ENCODE results near the gene MRPS14. TPM values are rescaled to one million over a fixed set of nuclear protein-coding genes. Genes with fewer than 3 reads are reported as not detected.
"Not testable (repeated sequence)": the region's sequence is repeated elsewhere in the genome, so short reads cannot be mapped to it uniquely, and the experiment has no call there.

MRPS14 gene
- polyA plus RNA-seq, 1 donor from 2014 or later, result 43.4 TPM

- Mint-ChIP-seq H3K36me3 (peaks cover 2% of the 10 kb centered on the region), H3K9me3 (no peaks in the 10 kb centered on the region), H3K4me3 (no peak overlapping the region), H3K27ac (no peak overlapping the region), H3K27me3 (peaks cover 8% of the 10 kb centered on the region), H3K4me1 (no peaks in the 10 kb centered on the region)
These were observed 17.2 kb upstream of the MRPS14 start for GRCh38 chr1:175040324-175040879.

GRCh38 chr1:175037416-175037815 lies 14.2 kb upstream of the MRPS14 start:
- Mint-ChIP-seq H3K4me1 (no peaks in the 10 kb centered on the region), H3K4me3 (no peak overlapping the region), H3K27ac (no peak overlapping the region), H3K27me3 (peaks cover 4% of the 10 kb centered on the region), H3K9me3 (no peaks in the 10 kb centered on the region), H3K36me3 (peaks cover 4% of the 10 kb centered on the region)

GRCh38 chr1:175036476-175036875 lies 13.3 kb upstream of the MRPS14 start:
- H3K9me3 Mint-ChIP-seq, result no peaks in the 10 kb centered on the region
- H3K4me1 Mint-ChIP-seq, result no peaks in the 10 kb centered on the region
- H3K27ac Mint-ChIP-seq, result no peak overlapping the region
- H3K36me3 Mint-ChIP-seq, result peaks cover 4% of the 10 kb centered on the region
- H3K4me3 Mint-ChIP-seq, result peak overlapping the region in 1 of 4 donors; percentile 42
- H3K27me3 Mint-ChIP-seq, result peaks cover 4% of the 10 kb centered on the region

GRCh38 chr1:175035865-175036264 lies 12.6 kb upstream of the MRPS14 start:
- H3K27ac Mint-ChIP-seq, result no peak overlapping the region
- H3K36me3 Mint-ChIP-seq, result peaks cover 4% of the 10 kb centered on the region
- H3K9me3 Mint-ChIP-seq, result no peaks in the 10 kb centered on the region
- H3K4me1 Mint-ChIP-seq, result no peaks in the 10 kb centered on the region
- peaks cover 4% of the 10 kb centered on the region for H3K27me3 Mint-ChIP-seq
- H3K4me3 Mint-ChIP-seq, result peak overlapping the region in 1 of 4 donors; percentile 42

GRCh38 chr1:175034775-175035174 lies 11.6 kb upstream of the MRPS14 start:
- Mint-ChIP-seq H3K36me3 (peaks cover 4% of the 10 kb centered on the region), H3K4me3 (no peak overlapping the region), H3K27ac (no peak overlapping the region), H3K27me3 (peaks cover 4% of the 10 kb centered on the region), H3K9me3 (no peaks in the 10 kb centered on the region), H3K4me1 (no peaks in the 10 kb centered on the region)

- Mint-ChIP-seq H3K4me3 (no peak overlapping the region), H3K27me3 (peaks cover 4% of the 10 kb centered on the region), H3K27ac (no peak overlapping the region), H3K4me1 (peaks cover 0 to 2% (median 2%) of the 10 kb centered on the region in 3 donors), H3K9me3 (no peaks in the 10 kb centered on the region), H3K36me3 (peaks cover 4% of the 10 kb centered on the region)
These were observed 10.7 kb upstream of the MRPS14 start for GRCh38 chr1:175033953-175034352.

- peaks cover 12 to 20% (median 20%) of the 10 kb centered on the region in 3 donors for H3K4me1 Mint-ChIP-seq
- peaks cover 3% of the 10 kb centered on the region for H3K36me3 Mint-ChIP-seq
- peaks cover 0 to 4% (median 3%) of the 10 kb centered on the region in 3 donors for H3K9me3 Mint-ChIP-seq
- H3K27me3 Mint-ChIP-seq, result no peaks in the 10 kb centered on the region
- H3K27ac Mint-ChIP-seq, result peak overlapping the region in 2 of 3 donors; percentile 88 to 98
- H3K4me3 Mint-ChIP-seq, result peak overlapping the region in 2 of 4 donors; percentile 57 to 93
These were observed 1.5 kb upstream of the MRPS14 start for GRCh38 chr1:175024773-175025172.

- not testable (repeated sequence) for H3K27me3 Mint-ChIP-seq, H3K9me3 Mint-ChIP-seq, H3K36me3 Mint-ChIP-seq
- peaks cover 14 to 18% (median 18%) of the 10 kb centered on the region in 3 donors for H3K4me1 Mint-ChIP-seq
- H3K4me3 Mint-ChIP-seq, result peak overlapping the region; percentile 93 to 95 (median 94)
- H3K27ac Mint-ChIP-seq, result peak overlapping the region; percentile 88 to 98 (median 98)
These were observed 657 bp upstream of the MRPS14 start for GRCh38 chr1:175023922-175024242.

GRCh38 chr1:175019524-175019923 lies 3.7 kb downstream of the MRPS14 start:
- Mint-ChIP-seq H3K36me3 (peaks cover 8% of the 10 kb centered on the region), H3K4me1 (peaks cover 16 to 29% (median 21%) of the 10 kb centered on the region in 3 donors), H3K27me3 (no peaks in the 10 kb centered on the region), H3K4me3 (no peak overlapping the region), H3K9me3 (peaks cover 0 to under 1% (median 0%) of the 10 kb centered on the region in 3 donors), H3K27ac (peak overlapping the region in 1 of 3 donors; percentile 33)

GRCh38 chr1:175015243-175015642 lies 8.0 kb downstream of the MRPS14 start:
- H3K36me3 Mint-ChIP-seq, result peaks cover 15% of the 10 kb centered on the region
- peak overlapping the region in 1 of 3 donors; percentile 74 for H3K27ac Mint-ChIP-seq
- no peaks in the 10 kb centered on the region for H3K9me3 Mint-ChIP-seq
- peaks cover 4 to 11% (median 6%) of the 10 kb centered on the region in 3 donors for H3K4me1 Mint-ChIP-seq
- no peaks in the 10 kb centered on the region for H3K27me3 Mint-ChIP-seq
- no peak overlapping the region for H3K4me3 Mint-ChIP-seq

- Mint-ChIP-seq H3K36me3 (peaks cover 19% of the 10 kb centered on the region), H3K27ac (peak overlapping the region in 1 of 3 donors; percentile 13), H3K9me3 (no peaks in the 10 kb centered on the region), H3K4me1 (peaks cover 4 to 15% (median 12%) of the 10 kb centered on the region in 3 donors), H3K27me3 (no peaks in the 10 kb centered on the region), H3K4me3 (no peak overlapping the region)
These were observed 9.8 kb downstream of the MRPS14 start for GRCh38 chr1:175013445-175013844.

GRCh38 chr1:175009532-175009931 lies 13.7 kb downstream of the MRPS14 start:
- H3K36me3 Mint-ChIP-seq, result peaks cover 16% of the 10 kb centered on the region
- no peaks in the 10 kb centered on the region for H3K9me3 Mint-ChIP-seq
- H3K27ac Mint-ChIP-seq, result peak overlapping the region in 1 of 3 donors; percentile 26

GRCh38 chr1:175005085-175005783 lies 18.0 kb downstream of the MRPS14 start:
- H3K4me1 Mint-ChIP-seq, result peaks cover 4 to 42% (median 38%) of the 10 kb centered on the region in 3 donors
- no peak overlapping the region for H3K27ac Mint-ChIP-seq
- H3K9me3 Mint-ChIP-seq, result no peaks in the 10 kb centered on the region
- H3K27me3 Mint-ChIP-seq, result no peaks in the 10 kb centered on the region
- peaks cover 8% of the 10 kb centered on the region for H3K36me3 Mint-ChIP-seq
- H3K4me3 Mint-ChIP-seq, result peak overlapping the region in 1 of 4 donors; percentile 1

More at GRCh38 chr1:175009532-175009931, 13.7 kb downstream of the MRPS14 start:
- peaks cover 4 to 14% (median 10%) of the 10 kb centered on the region in 3 donors for H3K4me1 Mint-ChIP-seq
- no peaks in the 10 kb centered on the region for H3K27me3 Mint-ChIP-seq
- no peak overlapping the region for H3K4me3 Mint-ChIP-seq

GRCh38 chr1:175003521-175003920 lies 19.7 kb downstream of the MRPS14 start:
- H3K4me1 Mint-ChIP-seq, result peaks cover 0 to 36% (median 33%) of the 10 kb centered on the region in 3 donors
- no peak overlapping the region for H3K4me3 Mint-ChIP-seq
- no peaks in the 10 kb centered on the region for H3K9me3 Mint-ChIP-seq
- H3K36me3 Mint-ChIP-seq, result peaks cover 4% of the 10 kb centered on the region
- H3K27ac Mint-ChIP-seq, result peak overlapping the region in 2 of 3 donors; percentile 66 to 69
- no peaks in the 10 kb centered on the region for H3K27me3 Mint-ChIP-seq

GRCh38 chr1:175002910-175003517 lies 20.2 kb downstream of the MRPS14 start:
- H3K27ac Mint-ChIP-seq, result peak overlapping the region in 1 of 3 donors; percentile 66
- H3K4me3 Mint-ChIP-seq, result peak overlapping the region in 1 of 4 donors; percentile 9

More at GRCh38 chr1:175002910-175003517, 20.2 kb downstream of the MRPS14 start:
- Mint-ChIP-seq H3K27me3 (no peaks in the 10 kb centered on the region), H3K36me3 (peaks cover 4% of the 10 kb centered on the region), H3K9me3 (no peaks in the 10 kb centered on the region), H3K4me1 (peaks cover 0 to 37% (median 33%) of the 10 kb centered on the region in 3 donors)
